Left renal cortex interstitium (tissue), 4 donors: Measurements from ENCODE around the gene OR4D5. TPM values are rescaled to one million over a fixed set of nuclear protein-coding genes. Genes with fewer than 3 reads are reported as not detected.

Experiments used
- DNase-seq, 4 donors: peaks; one replicate each; pipeline ENCODE4 v3.0.0-alpha.2; 2013; ENCODE audit warnings: low read depth in 4 of 4, low spot score in 2 of 4, missing footprints in 1 of 4
- polyA plus RNA-seq, 4 donors: library from polyadenylated mRNA; unstranded; fragments of 120-200 nt; gene quantifications; one replicate each; pipeline ENCODE4 v1.2.1, GENCODE V29; 2013; ENCODE audit not compliant: insufficient read length in 4 of 4

The OR4D5 gene
- not detected for polyA plus RNA-seq

GRCh38 chr11:123939317-123939716 is at the start of gene OR4D5:
TSS of gene OR4D5 (plus strand) at chr11:123939617. CDS start at chr11:123939617, 0 bp downstream.
- no peak for DNase-seq

- no peak for DNase-seq
These were observed 47.4 kb upstream of the OR4D5 start for GRCh38 chr11:123892031-123892430.

GRCh38 chr11:123899792-123900191 is 39.6 kb upstream of the OR4D5 start:
- DNase-seq: no peak

GRCh38 chr11:123901867-123902266 is 37.5 kb upstream of the OR4D5 start, which contains the start of gene OR8D4:
TSS of gene OR8D4 (plus strand) at chr11:123902167. CDS start at chr11:123906432, 4,265 bp downstream.
- no peak for DNase-seq

DNA sequence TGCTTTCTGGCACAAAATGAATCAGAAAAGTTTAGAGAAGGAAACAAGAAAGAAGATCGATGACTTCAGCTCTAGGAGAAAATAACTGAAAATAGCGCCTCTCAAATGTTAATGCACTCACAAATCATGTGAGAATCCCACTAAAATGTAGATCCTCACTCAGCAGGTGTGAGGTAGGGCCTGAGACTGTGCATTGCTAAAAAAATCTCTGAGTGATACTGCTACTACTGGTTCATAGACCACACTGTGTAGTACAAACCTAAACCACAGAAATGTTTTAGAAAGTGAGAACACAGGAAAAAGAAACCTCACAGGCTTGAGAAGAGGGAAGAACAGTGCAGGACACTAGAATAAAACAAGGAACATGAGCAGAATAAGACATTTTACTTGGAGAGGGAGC is 35.5 kb upstream of the OR4D5 start:
- no peak for DNase-seq

DNA sequence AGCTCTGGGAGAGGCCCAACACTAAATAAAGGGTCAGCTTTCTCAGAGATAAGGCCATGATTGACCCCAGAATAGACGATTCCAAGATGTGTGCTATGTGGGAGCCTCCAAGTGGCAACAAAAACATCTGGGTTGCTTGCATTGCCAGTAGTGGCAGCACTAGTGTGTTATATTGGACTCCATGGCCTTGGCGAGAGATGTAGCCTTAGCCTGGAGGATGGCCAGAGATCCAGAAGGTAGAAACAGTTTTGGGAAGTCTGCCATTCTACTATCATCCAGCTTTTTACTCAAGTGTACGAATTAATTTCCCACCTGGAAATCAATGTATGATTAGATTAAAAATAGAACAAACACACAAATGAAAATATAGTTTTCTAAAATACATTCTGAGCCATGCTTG is 34.5 kb upstream of the OR4D5 start:
- no peak for DNase-seq

DNA sequence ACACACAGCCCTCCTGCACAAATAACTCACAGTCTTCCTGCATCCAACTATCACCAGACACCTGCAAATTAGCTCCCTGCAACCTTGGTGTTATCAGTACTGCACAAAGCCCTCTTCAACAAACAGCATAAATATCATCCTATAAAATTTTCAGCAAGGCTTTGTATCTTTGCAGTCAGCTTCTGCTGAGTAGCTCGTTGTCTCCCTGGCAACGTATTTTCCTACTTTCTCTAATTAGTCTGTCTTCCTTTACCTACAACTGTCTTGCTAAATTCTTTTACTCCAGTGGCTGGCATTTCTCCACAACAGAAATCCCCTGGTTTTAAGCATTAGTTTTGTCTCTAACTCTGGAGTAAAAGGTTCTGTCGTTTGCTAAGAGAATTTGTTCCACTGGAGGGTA is 33.6 kb upstream of the OR4D5 start:
- DNase-seq: no peak

DNA sequence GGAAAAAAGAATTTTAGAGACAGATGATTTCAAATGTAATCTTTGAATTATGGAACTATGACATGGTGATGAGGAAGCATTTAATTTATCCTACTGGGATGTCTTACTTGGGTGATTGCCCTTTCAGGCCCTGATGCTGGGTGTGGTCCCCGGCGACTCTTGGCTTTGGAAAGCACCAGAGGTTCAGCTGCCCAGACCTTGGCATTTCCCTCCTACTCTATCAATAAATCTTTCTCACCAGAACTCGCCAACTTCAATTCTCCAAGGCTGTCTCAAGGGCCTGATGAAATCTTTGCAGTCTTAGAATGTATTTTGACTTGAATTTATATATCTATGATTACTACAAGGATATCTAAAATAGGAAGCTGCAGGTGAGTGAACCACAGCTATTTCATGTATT is 18.5 kb upstream of the OR4D5 start:
- no peak for DNase-seq

DNA sequence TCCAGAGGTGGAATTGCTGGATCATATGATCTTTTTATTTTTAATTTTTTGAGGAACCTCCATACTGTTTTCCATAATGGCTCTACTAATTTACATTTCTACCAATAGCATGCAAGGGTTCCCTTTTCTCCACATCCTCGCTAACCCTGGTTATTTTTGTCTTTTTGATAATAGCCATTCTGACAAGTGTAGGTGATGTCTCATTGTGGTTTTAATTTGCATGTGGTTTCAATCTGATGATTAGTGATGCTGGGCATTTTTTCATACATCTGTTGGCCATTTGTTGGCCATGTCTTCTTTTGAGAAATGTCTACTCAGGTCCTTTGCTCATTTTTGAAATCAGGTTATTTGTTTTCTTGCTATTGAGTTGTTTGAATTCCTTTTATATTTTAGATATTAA is 15.4 kb upstream of the OR4D5 start:
- DNase-seq: no peak

DNA sequence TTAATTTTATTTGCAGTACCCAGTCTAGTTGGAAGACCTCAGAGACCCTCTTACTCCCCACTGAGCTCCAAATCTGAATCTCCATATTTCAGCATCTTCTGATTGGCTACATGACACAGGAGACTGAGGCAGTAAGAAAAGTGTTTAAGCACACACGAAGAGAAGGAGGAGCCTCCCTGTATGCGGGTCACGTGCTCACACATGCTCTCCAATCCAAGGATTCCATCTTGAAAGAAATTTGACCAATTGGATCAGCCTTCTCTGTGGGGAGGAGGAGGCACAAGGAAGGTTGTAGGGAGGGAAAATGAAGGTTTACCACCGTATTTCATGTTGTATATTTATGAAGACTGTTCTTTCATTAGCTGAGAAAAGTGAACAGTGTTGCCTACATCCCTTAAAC is 3.0 kb downstream of the OR4D5 start:
- no peak for DNase-seq

DNA sequence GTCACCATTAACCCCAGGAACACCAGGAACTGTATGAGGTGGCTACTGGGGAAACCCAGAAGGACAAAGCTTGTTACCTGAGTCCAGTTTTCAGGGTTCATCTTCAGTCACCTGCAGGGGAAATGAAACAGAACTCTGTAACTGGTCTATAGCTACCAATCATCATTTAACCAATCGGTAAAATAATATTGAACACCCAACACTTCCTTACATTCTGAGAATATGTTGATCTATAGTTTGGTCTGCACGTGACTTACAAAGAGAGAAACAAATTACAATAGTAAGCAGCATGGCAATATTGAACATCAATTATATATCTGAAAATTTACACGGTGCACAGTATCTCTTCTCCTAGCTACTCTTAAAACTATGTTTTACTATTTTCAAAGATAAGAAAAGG is 4.3 kb downstream of the OR4D5 start, which contains the start of gene OR6T1:
Gene OR6T1, minus strand, starts transcription at position 101 of the 400 bp plus-strand sequence. Its CDS starts 0 bp downstream, at position 101.
- no peak for DNase-seq

DNA sequence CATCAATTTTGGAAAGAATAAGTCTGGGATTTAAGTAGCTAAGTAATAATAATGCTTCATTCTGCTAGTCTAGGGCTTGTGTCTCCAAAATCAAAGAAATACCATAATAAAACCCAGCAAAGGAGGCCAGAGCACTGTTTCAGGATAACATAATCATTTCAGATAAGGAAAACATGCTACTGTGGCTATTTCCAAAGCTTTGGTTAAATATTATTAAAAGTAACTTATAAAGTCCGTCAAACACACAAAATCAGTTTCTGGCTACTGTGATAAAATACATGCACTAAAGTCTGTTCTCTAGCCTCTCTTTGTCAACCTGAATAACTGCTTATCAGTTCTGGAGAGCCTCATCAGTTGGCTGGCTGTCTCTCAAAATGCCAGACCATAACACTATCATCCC is 5.7 kb downstream of the OR4D5 start:
- DNase-seq: no peak

- DNase-seq: no peak
These were observed 17.3 kb downstream of the OR4D5 start for GRCh38 chr11:123956752-123957151.

- DNase-seq: no peak
These were observed 34.4 kb downstream of the OR4D5 start for GRCh38 chr11:123973816-123974215.

DNA sequence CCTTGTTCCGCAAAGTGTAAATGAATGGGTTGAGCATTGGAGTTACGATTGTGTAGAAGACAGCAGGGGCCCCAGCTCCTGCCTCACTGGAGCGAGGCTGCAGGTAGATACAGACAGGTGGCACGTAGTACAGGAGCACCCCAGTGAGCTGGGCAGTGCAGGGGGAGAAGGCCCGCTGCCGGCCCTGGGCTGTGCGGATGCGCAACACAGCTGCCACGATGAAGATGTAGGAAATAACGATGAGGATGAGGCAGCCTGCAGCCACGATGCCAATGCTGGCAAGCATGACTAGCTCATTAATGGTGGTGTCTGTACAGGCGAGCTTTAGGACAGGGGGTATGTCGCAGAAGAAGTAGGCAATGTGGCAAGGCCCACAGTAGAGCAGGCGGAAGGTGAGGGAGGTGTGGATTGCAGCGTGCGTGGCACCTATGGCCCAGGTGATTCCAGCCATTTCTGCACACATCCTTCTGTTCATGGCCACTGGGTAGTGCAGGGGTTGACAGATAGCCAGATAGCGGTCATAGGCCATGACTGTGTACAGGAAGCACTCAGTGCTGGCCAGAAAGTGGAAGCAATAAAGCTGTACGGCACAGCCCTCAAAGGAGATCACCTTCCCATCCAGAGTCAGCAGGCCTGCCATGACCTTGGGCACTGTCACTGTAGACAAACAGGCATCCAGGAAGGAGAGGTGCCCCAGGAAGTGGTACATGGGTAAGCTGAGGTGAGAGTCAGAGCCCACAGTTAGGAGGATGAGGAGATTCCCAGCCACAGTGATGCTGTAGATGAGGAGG is 37.5 kb downstream of the OR4D5 start:
- DNase-seq: no peak

GRCh38 chr11:123977731-123978347 is 38.4 kb downstream of the OR4D5 start, which contains the start of gene OR10S1:
TSS of gene OR10S1 (minus strand) at chr11:123977781. CDS start at chr11:123977664, 117 bp downstream.
- no peak for DNase-seq

DNA sequence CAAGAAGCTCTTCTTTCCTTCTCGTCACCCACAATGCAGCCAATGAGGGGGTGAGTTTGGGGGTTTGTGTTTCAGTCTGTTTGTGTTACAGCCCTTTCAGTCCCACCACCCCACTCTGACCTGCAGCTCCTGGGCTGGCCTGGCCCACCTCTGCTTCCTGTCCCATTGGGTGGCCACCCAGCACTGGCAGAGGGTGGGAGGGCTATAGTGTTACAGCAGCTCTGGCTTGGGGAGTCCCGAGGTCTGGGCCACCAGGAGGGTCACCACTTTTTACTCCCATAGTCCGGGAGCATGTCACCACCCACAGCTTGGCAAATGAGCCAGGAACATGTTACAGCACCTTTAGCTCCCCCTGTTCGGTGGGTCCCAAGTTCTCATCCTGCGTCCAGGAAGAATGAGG is 39.9 kb downstream of the OR4D5 start:
- no peak for DNase-seq

Other genes starting within 250 kb of the OR4D5 start
- gene ZNF202, start 198.0 kb upstream of the OR4D5 start, polyA plus RNA-seq: 10 to 100 TPM; 14.3 to 23.9 (median 18.9) TPM
- gene OR6X1, start 185.1 kb upstream of the OR4D5 start, polyA plus RNA-seq: not detected
- not detected for gene OR6M1, start 133.3 kb upstream of the OR4D5 start, polyA plus RNA-seq
- gene TMEM225, start 53.9 kb upstream of the OR4D5 start, polyA plus RNA-seq: not detected
- gene OR8D4, start 37.5 kb upstream of the OR4D5 start, polyA plus RNA-seq: under 1 TPM in 1 of 4 donors, not detected in 3; 0.03 TPM
- not detected for gene OR6T1, start 4.2 kb downstream of the OR4D5 start, polyA plus RNA-seq
- not detected for gene OR10S1, start 38.2 kb downstream of the OR4D5 start, polyA plus RNA-seq
- not detected for gene OR10G6, start 55.5 kb downstream of the OR4D5 start, polyA plus RNA-seq
- under 1 TPM in 1 of 4 donors, not detected in 3; 0.05 TPM for gene OR10G4, start 73.4 kb downstream of the OR4D5 start, polyA plus RNA-seq
- gene OR10G9, start 83.4 kb downstream of the OR4D5 start, polyA plus RNA-seq: not detected
- not detected for gene OR10G8, start 87.2 kb downstream of the OR4D5 start, polyA plus RNA-seq
- gene OR10G7, start 101.7 kb downstream of the OR4D5 start, polyA plus RNA-seq: not detected
- 10 to 100 TPM; 12.4 to 16.6 (median 14.6) TPM for gene VWA5A, start 175.8 kb downstream of the OR4D5 start, polyA plus RNA-seq
- gene OR10D3, start 243.7 kb downstream of the OR4D5 start, polyA plus RNA-seq: not detected